Measurements from ENCODE around the gene BCKDHA.

Gene BCKDHA

DNA sequence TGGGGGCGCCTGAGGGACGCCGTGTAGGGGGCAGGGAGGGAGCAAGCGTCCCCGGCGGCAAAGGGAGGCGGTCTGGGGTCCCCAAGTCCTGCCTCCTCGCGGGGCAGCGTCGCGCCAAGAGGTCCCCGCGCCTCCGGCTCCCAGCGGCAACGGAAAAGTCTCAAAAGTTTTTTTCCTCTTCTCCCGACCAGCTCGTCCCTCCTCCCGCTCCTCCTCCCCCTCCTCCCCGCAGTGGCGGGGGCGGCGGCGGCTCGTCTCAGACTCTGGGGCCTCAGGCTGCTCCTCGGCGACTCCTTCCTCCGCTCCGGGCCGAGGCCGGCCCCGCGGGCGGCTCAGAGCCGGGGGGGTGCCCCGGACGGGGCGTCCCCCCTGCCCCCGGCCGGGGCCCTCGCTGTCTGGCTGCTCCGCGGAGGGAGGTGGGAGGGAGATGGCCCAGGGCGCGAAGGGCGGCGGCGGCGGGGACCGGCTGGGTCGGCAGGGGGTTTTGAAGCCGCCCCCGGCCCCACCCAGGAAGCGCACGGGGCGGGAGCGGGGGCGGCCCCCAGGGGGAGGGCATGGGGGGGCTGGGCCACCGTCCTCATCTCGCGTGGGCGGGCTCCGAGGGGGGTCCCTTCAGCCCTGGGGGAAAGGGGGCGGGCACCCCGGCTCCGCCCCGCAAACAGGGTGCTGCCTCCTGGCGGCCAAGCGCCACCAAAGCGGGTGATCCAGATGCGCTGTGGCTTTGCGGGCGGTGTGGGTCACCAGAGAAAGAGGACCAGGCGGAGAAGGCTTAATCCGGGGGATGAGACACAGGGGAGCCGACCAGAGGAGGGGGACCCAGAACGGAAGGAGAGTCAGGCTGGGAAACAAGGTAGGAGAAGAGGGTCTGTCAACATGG, 43.9 kb upstream of the BCKDHA start, which contains the start of gene TGFB1:
TGFB1 (minus strand) TSS at position 457 of the 877 bp plus-strand sequence. CDS start 878 bp downstream, outside the sequence.
- DNase-seq (ENCODE audit: extremely low read depth, low read depth), result no peak
- peak within 1 kb of the TSS; percentile 89 for H3K4me3 ChIP-seq (replicated peaks; ENCODE audit: low read depth, low read length)
- TF ChIP-seq, protein P1, sequence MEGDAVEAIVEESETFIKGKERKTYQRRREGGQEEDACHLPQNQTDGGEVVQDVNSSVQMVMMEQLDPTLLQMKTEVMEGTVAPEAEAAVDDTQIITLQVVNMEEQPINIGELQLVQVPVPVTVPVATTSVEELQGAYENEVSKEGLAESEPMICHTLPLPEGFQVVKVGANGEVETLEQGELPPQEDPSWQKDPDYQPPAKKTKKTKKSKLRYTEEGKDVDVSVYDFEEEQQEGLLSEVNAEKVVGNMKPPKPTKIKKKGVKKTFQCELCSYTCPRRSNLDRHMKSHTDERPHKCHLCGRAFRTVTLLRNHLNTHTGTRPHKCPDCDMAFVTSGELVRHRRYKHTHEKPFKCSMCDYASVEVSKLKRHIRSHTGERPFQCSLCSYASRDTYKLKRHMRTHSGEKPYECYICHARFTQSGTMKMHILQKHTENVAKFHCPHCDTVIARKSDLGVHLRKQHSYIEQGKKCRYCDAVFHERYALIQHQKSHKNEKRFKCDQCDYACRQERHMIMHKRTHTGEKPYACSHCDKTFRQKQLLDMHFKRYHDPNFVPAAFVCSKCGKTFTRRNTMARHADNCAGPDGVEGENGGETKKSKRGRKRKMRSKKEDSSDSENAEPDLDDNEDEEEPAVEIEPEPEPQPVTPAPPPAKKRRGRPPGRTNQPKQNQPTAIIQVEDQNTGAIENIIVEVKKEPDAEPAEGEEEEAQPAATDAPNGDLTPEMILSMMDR (IDR thresholded peaks at IDR 0.05; ENCODE audit: low read depth, low read length, missing control alignments), result peak; percentile 84

DNA sequence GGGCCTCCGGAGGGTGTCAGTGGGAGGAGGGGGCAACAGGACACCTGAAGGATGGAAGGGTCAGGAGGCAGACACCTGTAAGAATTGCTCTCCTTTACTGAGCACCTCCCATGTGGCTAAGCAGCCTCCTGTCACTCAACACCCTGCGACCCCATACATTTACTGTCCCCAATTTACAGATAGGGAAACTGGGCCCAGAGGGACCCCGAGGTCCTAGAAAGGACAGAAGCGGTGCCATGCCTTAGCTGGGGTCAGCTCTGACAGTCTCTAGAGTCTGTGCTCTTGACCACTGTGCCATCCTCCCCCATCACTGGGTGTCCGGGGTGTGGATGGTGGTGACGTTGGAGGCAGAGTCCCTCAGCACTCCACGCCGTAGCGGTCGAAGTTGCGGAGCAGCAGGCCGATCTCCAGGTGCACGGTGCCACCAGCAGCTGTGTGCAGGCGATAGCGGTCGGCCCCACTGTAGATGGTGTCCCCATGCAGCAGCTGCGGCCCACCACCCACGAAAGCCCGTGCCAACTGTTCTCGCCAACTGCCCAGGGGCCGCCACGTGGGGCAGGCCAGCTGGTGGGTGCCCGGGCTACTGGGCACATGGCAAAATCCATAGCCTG, 43.2 kb upstream of the BCKDHA start:
- no peak for DNase-seq (ENCODE audit: extremely low read depth, low read depth)
- peak overlapping the region; percentile 89 for H3K4me3 ChIP-seq (replicated peaks; ENCODE audit: low read depth, low read length)
- TF ChIP-seq, protein P1 (IDR thresholded peaks at IDR 0.05; ENCODE audit: low read depth, low read length, missing control alignments), result no peak

DNA sequence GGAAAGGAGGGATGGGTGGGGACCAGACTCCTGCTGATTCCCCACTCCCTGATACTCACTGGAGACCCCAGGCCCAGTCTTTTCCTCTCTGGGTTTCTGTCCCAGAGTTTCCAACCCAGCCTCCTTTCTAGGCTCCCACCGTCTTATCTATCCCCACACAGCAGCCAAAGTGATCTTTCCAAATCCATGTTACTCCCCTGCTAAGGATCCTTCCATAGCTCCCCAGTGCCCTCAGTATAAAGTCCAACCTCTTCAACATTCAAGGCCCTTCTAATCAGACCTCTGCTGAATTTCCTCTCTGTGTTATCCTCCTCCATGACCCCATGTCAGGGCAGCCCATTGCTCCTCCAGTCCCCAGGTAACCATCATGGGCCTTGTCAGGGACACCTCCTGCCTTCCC, 42.6 kb upstream of the BCKDHA start:
- no peak overlapping the region for H3K4me3 ChIP-seq (replicated peaks; ENCODE audit: low read depth, low read length)
- no peak for DNase-seq (ENCODE audit: extremely low read depth, low read depth)
- TF ChIP-seq, protein P1 (IDR thresholded peaks at IDR 0.05; ENCODE audit: low read depth, low read length, missing control alignments), result no peak

DNA sequence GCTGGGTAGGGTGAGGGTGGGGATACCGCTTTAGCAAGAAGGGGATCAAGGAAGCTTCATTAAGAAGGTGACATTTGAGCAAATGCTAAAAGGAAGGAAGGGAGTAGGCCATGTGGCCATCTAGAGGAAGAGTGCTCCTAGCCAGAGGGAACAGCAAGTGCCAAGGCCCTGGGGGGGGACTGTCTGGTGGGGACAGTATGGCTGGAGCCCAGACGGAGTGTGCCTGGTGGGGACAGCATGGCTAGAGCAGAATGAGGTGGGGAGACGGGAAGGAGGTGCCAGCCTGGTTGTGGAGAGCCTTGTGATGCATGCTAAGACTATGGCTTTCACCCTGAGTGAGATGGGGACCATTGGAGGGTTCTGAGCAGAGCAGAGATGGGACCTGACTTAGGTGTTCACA, 41.8 kb upstream of the BCKDHA start:
- TF ChIP-seq, protein P1 (IDR thresholded peaks at IDR 0.05; ENCODE audit: low read depth, low read length, missing control alignments), result no peak
- no peak for DNase-seq (ENCODE audit: extremely low read depth, low read depth)
- no peak overlapping the region for H3K4me3 ChIP-seq (replicated peaks; ENCODE audit: low read depth, low read length)

DNA sequence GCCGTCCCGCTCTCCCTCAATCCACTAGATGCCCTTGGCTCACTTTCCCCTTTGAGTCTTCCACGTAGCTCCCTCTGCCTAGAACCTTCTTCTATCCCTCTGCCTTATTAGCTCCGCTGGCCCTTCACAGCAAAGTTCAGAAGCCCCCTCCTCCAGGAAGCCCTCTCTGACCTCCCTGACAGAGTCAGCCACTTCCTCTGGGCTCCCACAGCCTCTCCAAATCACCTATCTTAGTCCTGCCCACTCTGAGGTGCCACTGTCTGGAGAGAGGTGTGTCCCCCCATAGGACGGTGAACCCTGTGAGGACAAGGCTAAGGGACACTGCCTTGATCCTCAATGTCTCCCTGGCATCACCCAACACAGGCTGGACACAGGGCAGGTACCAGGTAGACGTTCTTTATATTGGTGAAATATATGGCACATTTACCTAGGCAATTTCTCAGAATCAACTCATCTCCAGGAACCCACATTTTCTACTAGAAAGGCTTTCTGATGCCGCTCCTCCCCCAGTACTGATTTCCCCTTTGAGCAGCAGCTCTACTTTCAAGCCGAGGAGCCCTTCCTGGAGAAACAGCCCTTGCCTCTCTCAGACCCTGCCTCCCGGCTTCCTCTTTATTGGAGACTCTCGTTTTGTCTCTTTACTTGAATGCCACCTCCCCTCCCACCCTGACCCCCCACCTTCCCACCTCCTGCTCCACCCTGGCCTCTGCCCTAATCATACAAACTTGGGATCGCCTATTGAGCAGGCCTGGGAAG, 40.5 kb upstream of the BCKDHA start:
- TF ChIP-seq, protein P1 (IDR thresholded peaks at IDR 0.05; ENCODE audit: low read depth, low read length, missing control alignments), result no peak
- H3K4me3 ChIP-seq (replicated peaks; ENCODE audit: low read depth, low read length), result no peak overlapping the region
- no peak for DNase-seq (ENCODE audit: extremely low read depth, low read depth)

DNA sequence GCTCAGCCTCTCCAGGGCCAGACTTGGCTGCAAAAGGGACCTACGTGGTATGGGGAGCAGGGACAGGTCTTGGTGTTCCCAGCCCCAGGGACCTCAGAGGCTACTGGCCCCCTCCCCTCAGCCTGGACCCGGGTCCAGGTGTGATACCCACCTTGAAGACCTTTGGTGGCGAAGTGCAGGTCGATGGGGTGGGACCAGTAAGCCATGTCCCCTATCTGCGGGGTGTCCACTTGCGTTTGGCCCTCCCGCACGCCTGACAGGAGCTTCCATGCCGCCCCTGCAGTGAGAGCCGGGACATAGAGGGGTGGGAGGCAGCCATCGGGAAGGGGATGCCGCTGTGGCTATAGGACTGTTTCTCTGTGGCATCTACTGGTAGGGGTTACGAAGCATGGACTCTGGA, 39.9 kb upstream of the BCKDHA start:
- H3K4me3 ChIP-seq (replicated peaks; ENCODE audit: low read depth, low read length), result no peak overlapping the region
- no peak for DNase-seq (ENCODE audit: extremely low read depth, low read depth)
- TF ChIP-seq, protein P1 (IDR thresholded peaks at IDR 0.05; ENCODE audit: low read depth, low read length, missing control alignments), result no peak
